Muscle layer of colon (tissue), 2 donors: ENCODE results near the gene DMGDH.

Experiments
- H3K27ac ChIP-seq: one replicate; pipeline ENCODE4 v1.7.0; 2013; ENCODE audit warnings: low read depth, mild to moderate bottlenecking, low read length, moderate library complexity
- H3K27me3 ChIP-seq, 2 donors: one replicate each; pipeline ENCODE4 v1.7.0; 2013; ENCODE audit warnings: low read length in 2 of 2, mild to moderate bottlenecking in 2 of 2; ENCODE audit not compliant: insufficient read depth in 2 of 2, control insufficient read depth in 1 of 2
- H3K36me3 ChIP-seq: one replicate; pipeline ENCODE4 v1.7.0; 2013; ENCODE audit warnings: mild to moderate bottlenecking, low read length; ENCODE audit not compliant: insufficient read depth
- H3K4me1 ChIP-seq: one replicate; pipeline ENCODE4 v1.7.0; 2013; ENCODE audit warnings: mild to moderate bottlenecking, low read length; ENCODE audit not compliant: insufficient read depth
- H3K4me3 ChIP-seq, 2 donors: one replicate each; pipeline ENCODE4 v1.7.0; 2013; ENCODE audit warnings: low read length in 2 of 2, low read depth in 1 of 2, mild to moderate bottlenecking in 1 of 2, moderate library complexity in 1 of 2
- H3K9ac ChIP-seq: one replicate; pipeline ENCODE4 v1.7.0; 2013; ENCODE audit warnings: low read length
- H3K9me3 ChIP-seq: one replicate; pipeline ENCODE4 v1.7.0; 2013; ENCODE audit warnings: mild to moderate bottlenecking, low read length
- donor health status: abdominal sarcoma.
- donor health status: Adenocarcinoma of cecum.

DMGDH gene

DNA sequence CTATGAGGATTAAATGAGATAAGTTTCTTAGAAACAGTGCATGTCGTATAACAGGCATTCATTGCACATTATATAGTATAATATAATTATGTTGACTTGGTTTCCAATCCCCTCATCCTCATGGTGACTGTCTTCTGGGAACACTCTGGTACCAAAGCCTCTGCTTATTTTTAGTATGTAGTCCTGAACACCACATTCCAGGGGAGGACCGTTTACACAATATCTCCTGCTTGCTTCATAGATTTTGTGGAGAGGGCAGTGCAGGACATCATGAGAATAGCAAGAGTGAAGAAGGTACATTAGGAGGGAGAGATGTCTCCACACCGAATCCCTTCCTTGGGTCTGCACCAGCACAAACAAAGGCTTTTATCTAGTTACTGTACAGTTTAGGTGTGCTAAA is 21.6 kb upstream of the DMGDH start:
- Histone ChIP-seq H3K27me3 (no peaks in the 10 kb centered on the region), H3K9ac (no peak overlapping the region), H3K27ac (no peak overlapping the region), H3K9me3 (no peaks in the 10 kb centered on the region), H3K4me1 (no peaks in the 10 kb centered on the region), H3K4me3 (no peak overlapping the region), H3K36me3 (no peaks in the 10 kb centered on the region)

DNA sequence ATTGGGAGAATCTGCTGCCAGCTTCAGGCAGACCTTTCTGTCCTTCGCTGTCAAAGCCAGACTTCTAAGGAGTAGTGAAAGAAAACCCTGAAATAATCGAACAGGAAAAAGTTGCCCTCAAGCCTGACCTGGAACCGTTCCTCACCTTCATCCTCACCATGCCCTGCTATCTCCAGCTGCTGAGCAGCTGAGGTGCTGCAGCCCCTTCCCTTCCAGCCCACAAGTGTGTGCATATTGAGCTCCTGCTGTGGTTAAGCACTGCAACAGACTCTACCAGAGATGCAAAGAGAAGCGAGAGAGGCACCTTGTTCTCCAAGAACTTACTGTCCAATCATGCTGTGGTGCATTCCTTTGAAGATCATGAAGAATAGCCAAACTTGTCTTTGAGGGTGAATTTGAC is 19.0 kb upstream of the DMGDH start:
- H3K27me3 ChIP-seq, result no peaks in the 10 kb centered on the region
- H3K9me3 ChIP-seq, result no peaks in the 10 kb centered on the region
- H3K36me3 ChIP-seq, result no peaks in the 10 kb centered on the region
- H3K27ac ChIP-seq, result no peak overlapping the region
- no peak overlapping the region for H3K9ac ChIP-seq
- H3K4me1 ChIP-seq, result no peaks in the 10 kb centered on the region
- no peak overlapping the region for H3K4me3 ChIP-seq

DNA sequence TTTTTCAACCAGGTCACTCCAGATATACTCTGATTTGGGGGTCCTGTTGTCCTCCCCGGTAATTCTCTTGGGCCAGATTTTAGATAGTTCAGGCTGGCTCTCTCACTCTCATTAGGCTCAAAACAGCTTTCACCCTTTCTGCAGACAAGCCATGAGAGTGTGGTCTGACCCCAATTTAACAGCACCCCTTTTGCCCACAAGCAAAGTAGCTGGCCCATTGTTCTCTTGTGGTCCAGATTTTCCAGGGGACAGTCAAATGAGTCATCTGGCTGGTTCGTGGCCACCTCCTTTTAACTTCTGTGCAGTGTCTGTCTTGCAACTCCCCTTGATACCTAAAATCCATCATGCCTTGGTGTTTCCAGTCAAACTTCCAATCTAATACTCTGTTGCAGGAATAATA is 16.6 kb upstream of the DMGDH start:
- H3K9me3 ChIP-seq, result no peaks in the 10 kb centered on the region
- H3K27me3 ChIP-seq, result no peaks in the 10 kb centered on the region
- no peak overlapping the region for H3K27ac ChIP-seq
- no peaks in the 10 kb centered on the region for H3K36me3 ChIP-seq
- no peaks in the 10 kb centered on the region for H3K4me1 ChIP-seq
- H3K4me3 ChIP-seq, result no peak overlapping the region
- no peak overlapping the region for H3K9ac ChIP-seq

DNA sequence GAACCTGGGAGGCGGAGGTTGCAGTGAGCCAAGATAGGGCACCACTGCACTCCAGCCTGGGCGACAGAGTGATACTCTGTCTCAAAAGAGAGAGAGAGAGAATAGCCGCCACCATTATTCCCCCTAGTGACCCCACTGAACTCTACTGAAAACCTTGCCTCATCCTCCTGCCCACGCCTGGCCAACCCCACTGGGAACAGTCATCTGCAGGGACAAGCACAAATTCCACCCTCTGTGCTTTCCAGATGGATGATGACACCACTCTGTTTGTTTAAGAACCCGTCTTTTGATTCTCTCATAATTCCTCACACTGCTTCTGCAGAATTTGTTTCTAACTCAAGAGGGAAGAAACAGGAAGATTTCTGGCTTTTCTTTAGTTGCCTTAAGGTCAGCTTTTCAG is 12.3 kb upstream of the DMGDH start:
- Histone ChIP-seq H3K4me3 (no peak overlapping the region), H3K27me3 (no peaks in the 10 kb centered on the region), H3K27ac (no peak overlapping the region), H3K4me1 (peaks cover 18% of the 10 kb centered on the region), H3K9me3 (no peaks in the 10 kb centered on the region), H3K9ac (no peak overlapping the region), H3K36me3 (no peaks in the 10 kb centered on the region)

DNA sequence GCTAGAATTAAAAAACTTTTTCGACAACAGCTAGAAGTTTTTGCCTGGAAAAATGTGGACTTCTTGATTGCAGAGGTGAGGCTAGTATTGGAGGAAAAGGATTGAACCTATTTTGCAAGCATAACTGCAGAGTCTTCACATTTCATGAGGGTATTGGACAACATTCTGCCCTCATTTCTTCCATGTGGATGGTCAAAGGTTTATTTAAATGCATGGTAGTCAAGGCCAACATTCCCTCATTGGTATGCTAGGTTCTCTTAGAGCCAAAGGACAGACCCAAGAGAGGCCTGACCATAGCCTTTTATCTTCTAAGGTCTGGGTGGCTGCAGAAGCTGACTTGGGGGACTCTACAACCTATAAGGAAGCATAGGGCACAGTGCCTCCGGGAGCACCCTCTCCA is 11.3 kb upstream of the DMGDH start:
- H3K36me3 ChIP-seq, result no peaks in the 10 kb centered on the region
- H3K4me1 ChIP-seq, result peaks cover 25% of the 10 kb centered on the region
- no peak overlapping the region for H3K4me3 ChIP-seq
- no peaks in the 10 kb centered on the region for H3K9me3 ChIP-seq
- H3K27ac ChIP-seq, result no peak overlapping the region
- H3K9ac ChIP-seq, result no peak overlapping the region
- H3K27me3 ChIP-seq, result no peaks in the 10 kb centered on the region

DNA sequence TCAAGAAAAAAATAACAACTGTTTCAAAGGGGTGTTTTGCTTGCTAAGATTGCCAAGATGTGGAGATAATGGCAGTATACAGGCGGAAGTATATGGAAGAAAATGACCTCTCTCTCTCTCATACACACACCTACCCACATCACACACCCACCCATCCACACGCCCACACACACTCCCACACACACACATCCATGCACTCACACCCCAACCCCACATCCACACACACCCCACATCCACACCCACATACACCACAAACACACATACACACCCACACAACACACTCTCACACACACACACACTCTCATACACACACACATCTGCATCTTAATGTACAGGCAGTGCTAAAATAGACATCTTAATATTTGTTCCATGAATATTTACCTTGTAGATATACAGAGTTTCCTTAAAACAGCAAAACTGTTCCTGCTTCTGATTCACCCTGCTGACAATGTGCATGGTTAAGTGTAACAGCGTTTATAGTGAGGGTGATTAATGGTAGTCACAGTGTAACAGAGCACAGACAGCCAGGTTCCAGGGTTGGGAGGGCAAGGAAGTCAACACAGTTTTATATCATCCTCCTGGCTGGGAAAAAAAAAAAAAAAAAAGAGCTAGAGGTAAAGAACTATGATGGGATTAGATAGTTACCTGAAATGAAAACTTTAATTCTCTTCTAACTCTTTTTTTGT is 8.3 kb upstream of the DMGDH start:
- H3K36me3 ChIP-seq, result no peaks in the 10 kb centered on the region
- no peak overlapping the region for H3K9ac ChIP-seq
- H3K4me3 ChIP-seq, result no peak overlapping the region
- peaks cover 5% of the 10 kb centered on the region for H3K9me3 ChIP-seq
- H3K27ac ChIP-seq, result no peak overlapping the region
- no peaks in the 10 kb centered on the region for H3K27me3 ChIP-seq
- H3K4me1 ChIP-seq, result peaks cover 25% of the 10 kb centered on the region

DNA sequence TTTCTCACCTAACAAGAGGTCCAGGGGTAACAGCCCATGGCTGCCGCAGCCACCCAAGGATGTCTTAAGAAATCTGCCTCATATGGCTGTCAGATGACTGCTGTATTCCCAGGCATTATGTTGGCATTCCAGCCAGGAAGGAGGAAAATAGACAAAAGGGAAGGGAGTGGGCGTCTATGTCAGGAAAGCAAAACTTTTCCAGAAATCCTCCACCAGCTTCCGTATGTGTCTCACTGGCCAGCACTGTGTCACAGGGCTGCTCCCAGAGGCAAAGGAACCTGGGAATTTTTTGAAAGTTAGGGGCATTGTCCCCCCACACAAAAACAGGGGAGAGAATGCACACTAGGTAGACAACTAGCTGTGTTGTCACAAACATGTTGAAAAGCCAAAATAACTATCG is 7.3 kb upstream of the DMGDH start:
- H3K9ac ChIP-seq, result no peak overlapping the region
- H3K4me3 ChIP-seq, result no peak overlapping the region
- peaks cover 25% of the 10 kb centered on the region for H3K4me1 ChIP-seq
- peak overlapping the region; percentile 12 for H3K27ac ChIP-seq
- H3K27me3 ChIP-seq, result no peaks in the 10 kb centered on the region
- no peaks in the 10 kb centered on the region for H3K36me3 ChIP-seq
- H3K9me3 ChIP-seq, result peaks cover 5% of the 10 kb centered on the region

DNA sequence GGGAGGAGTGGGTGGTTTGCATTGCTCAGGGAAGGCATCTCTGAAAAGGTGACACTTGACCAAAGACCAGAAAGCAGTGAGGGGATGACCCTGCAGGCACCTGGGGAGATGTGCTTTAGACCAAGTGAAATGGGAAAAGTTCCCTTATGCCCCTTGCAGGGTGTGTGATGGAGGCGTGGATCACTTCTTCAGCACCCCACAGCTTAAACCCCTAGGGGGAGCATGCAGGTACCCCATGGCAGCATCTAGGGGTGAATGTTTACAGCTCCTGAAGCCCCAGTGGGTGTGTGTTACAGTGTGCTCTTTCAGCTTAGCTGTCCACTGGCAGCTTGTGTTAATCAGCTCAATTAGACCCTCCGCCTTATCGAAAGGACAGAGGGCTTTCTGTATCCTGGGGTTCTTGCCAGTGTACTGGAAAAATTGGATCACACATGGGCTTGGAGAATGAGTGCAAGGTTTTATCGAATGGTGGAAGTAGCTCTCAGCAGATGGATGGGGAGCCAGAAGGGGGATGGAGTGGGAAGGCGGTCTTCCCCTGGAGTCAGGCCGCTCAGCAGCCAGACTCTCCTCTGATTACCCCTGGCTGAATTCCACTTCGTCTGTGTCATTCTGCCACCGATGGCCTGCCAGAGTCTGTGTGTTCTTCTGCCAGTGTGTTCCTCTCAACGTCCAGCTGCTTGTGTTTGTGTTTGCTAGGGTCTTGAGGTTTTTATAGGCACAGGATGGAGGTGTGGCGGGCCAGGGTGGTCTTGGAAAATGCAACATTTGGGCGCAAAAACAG is 6.4 kb upstream of the DMGDH start:
- Histone ChIP-seq H3K4me3 (no peak overlapping the region), H3K4me1 (peaks cover 31% of the 10 kb centered on the region), H3K36me3 (no peaks in the 10 kb centered on the region), H3K9me3 (peaks cover 5% of the 10 kb centered on the region), H3K27ac (peak overlapping the region; percentile 12), H3K9ac (no peak overlapping the region), H3K27me3 (no peaks in the 10 kb centered on the region)

DNA sequence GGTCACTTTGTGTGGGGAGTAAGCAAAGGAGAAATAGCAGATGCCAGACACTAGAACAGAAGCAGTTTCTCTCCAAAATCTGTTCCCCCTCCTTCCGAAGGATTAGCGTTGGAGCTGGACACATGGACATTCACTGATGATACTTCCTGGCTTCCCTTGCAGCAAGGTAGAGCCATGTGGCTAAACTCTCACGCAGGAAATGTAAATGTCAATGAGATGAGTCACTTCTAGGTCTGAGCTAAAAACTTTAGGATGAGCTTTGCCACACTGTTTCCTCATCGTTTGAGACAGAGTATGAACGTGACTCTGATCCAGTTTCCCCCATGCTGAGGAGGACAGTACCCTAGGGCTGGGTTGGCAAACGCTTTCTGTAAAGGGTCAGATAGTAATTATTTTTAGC is 5.2 kb upstream of the DMGDH start:
- Histone ChIP-seq H3K27me3 (no peaks in the 10 kb centered on the region), H3K4me3 (no peak overlapping the region), H3K36me3 (no peaks in the 10 kb centered on the region), H3K9me3 (peaks cover 5% of the 10 kb centered on the region), H3K27ac (no peak overlapping the region), H3K4me1 (peaks cover 38% of the 10 kb centered on the region), H3K9ac (no peak overlapping the region)

DNA sequence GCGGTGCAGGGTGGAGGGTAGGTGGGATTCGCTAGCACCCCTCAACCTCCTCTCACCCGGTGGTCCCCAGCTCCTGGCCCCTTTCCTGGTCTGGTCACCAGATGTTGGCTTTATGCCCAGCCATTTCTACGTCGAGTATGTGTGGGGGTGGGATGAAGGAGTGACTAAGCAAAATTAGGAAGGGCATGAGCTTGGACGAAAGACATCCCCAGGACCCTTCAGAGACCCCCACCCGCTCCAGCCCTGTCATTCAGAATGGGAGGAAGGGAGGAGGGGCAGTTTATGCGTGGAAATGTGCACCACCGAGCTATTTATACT is 835 bp upstream of the DMGDH start:
- peak overlapping the region; percentile 73 for H3K27ac ChIP-seq
- no peaks in the 10 kb centered on the region for H3K36me3 ChIP-seq
- H3K9me3 ChIP-seq, result peaks cover 5% of the 10 kb centered on the region
- H3K9ac ChIP-seq, result no peak overlapping the region
- no peaks in the 10 kb centered on the region for H3K27me3 ChIP-seq
- H3K4me1 ChIP-seq, result peaks cover 12% of the 10 kb centered on the region
- H3K4me3 ChIP-seq, result peak overlapping the region; percentile 23 to 68

DNA sequence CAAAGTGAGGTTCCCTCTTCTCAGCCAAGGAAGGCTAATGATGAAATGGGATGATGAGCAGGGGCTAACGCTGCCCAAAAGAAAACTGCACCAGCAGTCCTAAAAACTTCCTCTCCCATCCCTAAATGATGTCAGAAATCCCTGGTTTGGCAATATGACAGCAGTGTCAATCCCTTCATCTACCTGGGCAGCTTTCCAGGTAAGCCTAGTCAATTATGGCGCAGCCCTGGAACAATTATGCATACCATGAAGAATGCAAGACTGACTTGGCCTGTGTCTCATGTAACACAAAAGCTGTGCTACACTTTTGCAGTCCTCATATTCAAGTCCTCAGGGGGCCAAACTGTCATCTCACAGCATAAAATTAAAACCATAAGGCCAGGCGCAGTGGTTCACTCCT is 7.0 kb downstream of the DMGDH start:
- no peak overlapping the region for H3K27ac ChIP-seq
- no peaks in the 10 kb centered on the region for H3K27me3 ChIP-seq
- no peaks in the 10 kb centered on the region for H3K9me3 ChIP-seq
- H3K36me3 ChIP-seq, result no peaks in the 10 kb centered on the region
- H3K4me1 ChIP-seq, result no peaks in the 10 kb centered on the region
- H3K9ac ChIP-seq, result no peak overlapping the region
- H3K4me3 ChIP-seq, result no peak overlapping the region

DNA sequence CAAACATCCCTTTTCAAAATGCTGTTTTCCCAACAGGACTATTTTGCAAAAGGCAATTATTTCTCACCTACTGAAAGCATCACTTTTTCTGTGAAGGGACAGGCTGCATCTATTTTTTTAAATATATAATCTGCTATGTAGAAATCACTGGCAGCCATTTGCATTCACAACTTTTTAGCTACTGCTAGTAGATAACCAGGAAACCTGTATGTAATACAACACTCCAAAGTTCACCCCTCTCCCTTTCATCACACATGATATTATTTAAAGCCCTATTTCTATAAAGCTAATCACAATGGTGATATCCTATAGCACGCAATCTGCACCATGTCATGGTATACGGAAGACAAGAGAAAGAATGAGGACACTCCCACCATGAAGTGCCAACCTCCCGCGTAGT is 9.8 kb downstream of the DMGDH start:
- Histone ChIP-seq H3K27ac (no peak overlapping the region), H3K9me3 (no peaks in the 10 kb centered on the region), H3K36me3 (no peaks in the 10 kb centered on the region), H3K4me3 (no peak overlapping the region), H3K4me1 (no peaks in the 10 kb centered on the region), H3K27me3 (no peaks in the 10 kb centered on the region), H3K9ac (no peak overlapping the region)
